ENCODE measurements around the gene ZNF212.

The ZNF212 gene

GRCh38 chr7:149293946-149294633 lies 54.6 kb downstream of the ZNF212 start:
- H3K27me3 ChIP-seq (ENCODE audit: control insufficient read depth in 2 of 2, insufficient read depth in 2 of 2, low read length in 2 of 2): no peaks in the 10 kb centered on the region
- H3K36me3 ChIP-seq (ENCODE audit: control insufficient read depth in 2 of 2, insufficient read depth in 2 of 2, low read length in 2 of 2): peaks cover 0 to 9% of the 10 kb centered on the region in 2 donors
- peaks cover 0 to 4% of the 10 kb centered on the region in 2 donors for H3K9me3 ChIP-seq (ENCODE audit: control insufficient read depth in 2 of 2, low read length in 2 of 2)
- H3K4me3 ChIP-seq (ENCODE audit: low read length in 2 of 2): no peak overlapping the region
- no peaks in the 10 kb centered on the region for H3K4me1 ChIP-seq (ENCODE audit: control insufficient read depth in 2 of 2, insufficient read depth in 2 of 2, low read length in 2 of 2)
- no peak overlapping the region for H3K27ac ChIP-seq (ENCODE audit: low read depth in 2 of 2, low read length in 2 of 2)
- no peak overlapping the region for H3K9ac ChIP-seq (ENCODE audit: low read depth in 1 of 2, low read length in 2 of 2)

DNA sequence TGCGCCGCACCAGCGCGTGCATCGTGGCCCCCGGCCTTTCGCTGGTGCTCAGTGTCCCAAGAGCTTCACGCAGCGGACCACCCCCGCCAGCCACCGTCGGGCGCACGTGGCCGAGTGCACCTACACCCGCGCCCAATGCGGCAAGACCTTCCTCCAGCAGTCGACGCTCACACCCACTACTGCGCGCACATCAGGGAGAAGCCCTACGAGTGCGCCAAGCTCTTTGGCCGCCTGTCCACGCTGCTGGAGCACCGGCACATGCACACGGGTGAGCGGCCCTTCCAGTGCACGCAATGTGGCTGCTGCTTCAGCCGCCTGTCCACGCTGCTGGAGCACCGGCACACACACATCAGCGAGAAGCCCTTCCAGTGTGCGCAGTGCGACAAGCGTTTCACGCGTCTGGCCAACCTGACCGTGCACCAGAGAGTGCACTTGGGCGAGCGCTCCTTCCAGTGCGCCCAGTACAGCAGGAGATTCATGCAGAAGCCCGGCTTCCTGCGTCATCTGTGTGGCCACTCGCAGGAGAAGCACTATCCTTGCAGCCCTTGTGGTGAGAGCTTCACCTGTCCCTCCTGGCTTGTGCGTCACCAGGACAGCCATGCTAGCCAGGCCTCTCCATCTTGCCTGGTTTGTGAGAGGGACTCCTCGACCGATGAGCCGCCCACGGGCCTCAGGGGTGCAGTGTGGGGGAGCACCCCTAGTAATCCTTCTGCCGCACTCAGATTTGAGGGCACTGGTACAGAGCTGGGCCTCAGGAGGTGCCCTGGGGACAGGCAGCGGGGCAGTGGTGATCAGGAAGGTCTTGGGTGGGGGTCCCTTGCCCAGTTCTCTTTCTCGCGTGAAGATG lies 55.4 kb downstream of the ZNF212 start:
- H3K27ac ChIP-seq (ENCODE audit: low read depth in 2 of 2, low read length in 2 of 2): no peak overlapping the region
- no peaks in the 10 kb centered on the region for H3K4me1 ChIP-seq (ENCODE audit: control insufficient read depth in 2 of 2, insufficient read depth in 2 of 2, low read length in 2 of 2)
- H3K27me3 ChIP-seq (ENCODE audit: control insufficient read depth in 2 of 2, insufficient read depth in 2 of 2, low read length in 2 of 2): no peaks in the 10 kb centered on the region
- H3K9me3 ChIP-seq (ENCODE audit: control insufficient read depth in 2 of 2, low read length in 2 of 2): peaks cover 0 to 4% of the 10 kb centered on the region in 2 donors
- no peak overlapping the region for H3K4me3 ChIP-seq (ENCODE audit: low read length in 2 of 2)
- no peak overlapping the region for H3K9ac ChIP-seq (ENCODE audit: low read depth in 1 of 2, low read length in 2 of 2)
- peaks cover 0 to 7% of the 10 kb centered on the region in 2 donors for H3K36me3 ChIP-seq (ENCODE audit: control insufficient read depth in 2 of 2, insufficient read depth in 2 of 2, low read length in 2 of 2)

- Histone ChIP-seq H3K4me3 (ENCODE audit: low read length in 2 of 2) (no peak overlapping the region), H3K27ac (ENCODE audit: low read depth in 2 of 2, low read length in 2 of 2) (no peak overlapping the region), H3K27me3 (ENCODE audit: control insufficient read depth in 2 of 2, insufficient read depth in 2 of 2, low read length in 2 of 2) (no peaks in the 10 kb centered on the region), H3K36me3 (ENCODE audit: control insufficient read depth in 2 of 2, insufficient read depth in 2 of 2, low read length in 2 of 2) (peaks cover 0 to 7% of the 10 kb centered on the region in 2 donors), H3K9me3 (ENCODE audit: control insufficient read depth in 2 of 2, low read length in 2 of 2) (peaks cover 0 to 4% of the 10 kb centered on the region in 2 donors), H3K4me1 (ENCODE audit: control insufficient read depth in 2 of 2, insufficient read depth in 2 of 2, low read length in 2 of 2) (no peaks in the 10 kb centered on the region), H3K9ac (ENCODE audit: low read depth in 1 of 2, low read length in 2 of 2) (no peak overlapping the region)
Measured at GRCh38 chr7:149295481-149295850, 56.0 kb downstream of the ZNF212 start.

- H3K4me3 ChIP-seq (ENCODE audit: low read length in 2 of 2): no peak overlapping the region
- H3K9me3 ChIP-seq (ENCODE audit: control insufficient read depth in 2 of 2, low read length in 2 of 2): peaks cover 0 to 4% of the 10 kb centered on the region in 2 donors
- peaks cover 0 to 7% of the 10 kb centered on the region in 2 donors for H3K36me3 ChIP-seq (ENCODE audit: control insufficient read depth in 2 of 2, insufficient read depth in 2 of 2, low read length in 2 of 2)
Measured at GRCh38 chr7:149296368-149296767, 56.9 kb downstream of the ZNF212 start.

DNA sequence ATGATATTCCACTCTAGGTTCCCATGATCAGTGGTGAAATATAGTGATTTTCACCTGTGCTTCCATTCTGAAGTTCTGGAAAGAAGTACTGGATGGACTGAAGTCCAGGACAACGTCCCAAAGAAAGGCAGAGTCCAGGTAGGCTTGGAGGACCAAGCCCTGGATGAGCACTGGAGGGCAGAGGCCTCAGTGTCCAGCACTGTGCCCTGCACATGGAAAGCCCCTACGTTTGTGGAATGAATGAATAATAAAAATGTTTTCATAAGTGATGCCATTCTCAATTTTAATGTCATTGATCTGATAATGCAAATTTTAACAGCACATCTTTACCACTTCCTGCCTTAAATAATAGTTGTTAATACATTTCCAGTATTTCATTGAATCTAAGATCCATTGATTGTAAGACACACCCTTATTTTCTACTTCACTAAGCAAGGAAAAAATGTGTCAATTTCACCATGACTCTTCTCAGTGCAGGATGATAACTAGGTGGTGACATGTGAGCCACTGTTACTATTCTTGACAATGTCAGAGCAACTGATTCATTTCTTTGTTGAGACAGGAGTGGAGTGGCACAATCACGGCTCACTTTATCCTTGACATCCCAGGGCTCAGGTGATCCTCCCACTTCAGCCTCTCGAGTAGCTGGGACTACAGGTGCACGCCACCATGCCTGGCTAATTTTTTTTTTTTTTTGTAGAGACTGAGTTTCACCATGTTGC lies 57.7 kb downstream of the ZNF212 start:
- H3K9me3 ChIP-seq (ENCODE audit: control insufficient read depth in 2 of 2, low read length in 2 of 2): peaks cover 0 to 4% of the 10 kb centered on the region in 2 donors
- peaks cover 0 to 7% of the 10 kb centered on the region in 2 donors for H3K36me3 ChIP-seq (ENCODE audit: control insufficient read depth in 2 of 2, insufficient read depth in 2 of 2, low read length in 2 of 2)
- no peaks in the 10 kb centered on the region for H3K4me1 ChIP-seq (ENCODE audit: control insufficient read depth in 2 of 2, insufficient read depth in 2 of 2, low read length in 2 of 2)
- no peak overlapping the region for H3K27ac ChIP-seq (ENCODE audit: low read depth in 2 of 2, low read length in 2 of 2)
- no peak overlapping the region for H3K4me3 ChIP-seq (ENCODE audit: low read length in 2 of 2)
- no peaks in the 10 kb centered on the region for H3K27me3 ChIP-seq (ENCODE audit: control insufficient read depth in 2 of 2, insufficient read depth in 2 of 2, low read length in 2 of 2)
- no peak overlapping the region for H3K9ac ChIP-seq (ENCODE audit: low read depth in 1 of 2, low read length in 2 of 2)

More at GRCh38 chr7:149296368-149296767, 56.9 kb downstream of the ZNF212 start:
- Histone ChIP-seq H3K27me3 (ENCODE audit: control insufficient read depth in 2 of 2, insufficient read depth in 2 of 2, low read length in 2 of 2) (no peaks in the 10 kb centered on the region), H3K4me1 (ENCODE audit: control insufficient read depth in 2 of 2, insufficient read depth in 2 of 2, low read length in 2 of 2) (no peaks in the 10 kb centered on the region), H3K27ac (ENCODE audit: low read depth in 2 of 2, low read length in 2 of 2) (no peak overlapping the region), H3K9ac (ENCODE audit: low read depth in 1 of 2, low read length in 2 of 2) (no peak overlapping the region)

- H3K9me3 ChIP-seq (ENCODE audit: control insufficient read depth in 2 of 2, low read length in 2 of 2): peaks cover 0 to 4% of the 10 kb centered on the region in 2 donors
- H3K27me3 ChIP-seq (ENCODE audit: control insufficient read depth in 2 of 2, insufficient read depth in 2 of 2, low read length in 2 of 2): no peaks in the 10 kb centered on the region
- H3K4me3 ChIP-seq (ENCODE audit: low read length in 2 of 2): no peak overlapping the region
- no peaks in the 10 kb centered on the region for H3K4me1 ChIP-seq (ENCODE audit: control insufficient read depth in 2 of 2, insufficient read depth in 2 of 2, low read length in 2 of 2)
- no peak overlapping the region for H3K27ac ChIP-seq (ENCODE audit: low read depth in 2 of 2, low read length in 2 of 2)
- H3K9ac ChIP-seq (ENCODE audit: low read depth in 1 of 2, low read length in 2 of 2): no peak overlapping the region
- H3K36me3 ChIP-seq (ENCODE audit: control insufficient read depth in 2 of 2, insufficient read depth in 2 of 2, low read length in 2 of 2): no peaks in the 10 kb centered on the region
Measured at GRCh38 chr7:149300620-149301285, 61.3 kb downstream of the ZNF212 start.

- Histone ChIP-seq H3K9me3 (ENCODE audit: control insufficient read depth in 2 of 2, low read length in 2 of 2) (peaks cover 0 to 4% of the 10 kb centered on the region in 2 donors), H3K27me3 (ENCODE audit: control insufficient read depth in 2 of 2, insufficient read depth in 2 of 2, low read length in 2 of 2) (no peaks in the 10 kb centered on the region), H3K36me3 (ENCODE audit: control insufficient read depth in 2 of 2, insufficient read depth in 2 of 2, low read length in 2 of 2) (no peaks in the 10 kb centered on the region), H3K9ac (ENCODE audit: low read depth in 1 of 2, low read length in 2 of 2) (no peak overlapping the region), H3K4me3 (ENCODE audit: low read length in 2 of 2) (no peak overlapping the region), H3K4me1 (ENCODE audit: control insufficient read depth in 2 of 2, insufficient read depth in 2 of 2, low read length in 2 of 2) (no peaks in the 10 kb centered on the region), H3K27ac (ENCODE audit: low read depth in 2 of 2, low read length in 2 of 2) (no peak overlapping the region)
Measured at GRCh38 chr7:149302222-149302621, 62.8 kb downstream of the ZNF212 start.

- no peaks in the 10 kb centered on the region for H3K27me3 ChIP-seq (ENCODE audit: control insufficient read depth in 2 of 2, insufficient read depth in 2 of 2, low read length in 2 of 2)
Measured at GRCh38 chr7:149302865-149303264, 63.4 kb downstream of the ZNF212 start.

GRCh38 chr7:149304006-149304405 lies 64.6 kb downstream of the ZNF212 start:
- Histone ChIP-seq H3K27me3 (ENCODE audit: control insufficient read depth in 2 of 2, insufficient read depth in 2 of 2, low read length in 2 of 2) (no peaks in the 10 kb centered on the region), H3K9me3 (ENCODE audit: control insufficient read depth in 2 of 2, low read length in 2 of 2) (no peaks in the 10 kb centered on the region), H3K9ac (ENCODE audit: low read depth in 1 of 2, low read length in 2 of 2) (no peak overlapping the region), H3K36me3 (ENCODE audit: control insufficient read depth in 2 of 2, insufficient read depth in 2 of 2, low read length in 2 of 2) (no peaks in the 10 kb centered on the region), H3K27ac (ENCODE audit: low read depth in 2 of 2, low read length in 2 of 2) (no peak overlapping the region), H3K4me3 (ENCODE audit: low read length in 2 of 2) (no peak overlapping the region), H3K4me1 (ENCODE audit: control insufficient read depth in 2 of 2, insufficient read depth in 2 of 2, low read length in 2 of 2) (no peaks in the 10 kb centered on the region)

More at GRCh38 chr7:149302865-149303264, 63.4 kb downstream of the ZNF212 start:
- Histone ChIP-seq H3K9ac (ENCODE audit: low read depth in 1 of 2, low read length in 2 of 2) (no peak overlapping the region), H3K4me1 (ENCODE audit: control insufficient read depth in 2 of 2, insufficient read depth in 2 of 2, low read length in 2 of 2) (no peaks in the 10 kb centered on the region), H3K9me3 (ENCODE audit: control insufficient read depth in 2 of 2, low read length in 2 of 2) (peaks cover 0 to 4% of the 10 kb centered on the region in 2 donors), H3K36me3 (ENCODE audit: control insufficient read depth in 2 of 2, insufficient read depth in 2 of 2, low read length in 2 of 2) (no peaks in the 10 kb centered on the region), H3K27ac (ENCODE audit: low read depth in 2 of 2, low read length in 2 of 2) (no peak overlapping the region), H3K4me3 (ENCODE audit: low read length in 2 of 2) (no peak overlapping the region)

Data from mucosa of rectum (tissue), 2 donors.